Stimulated activated effector memory CD8-positive, alpha-beta T cell treated with anti-CD3 and anti-CD28 coated beads, Interleukin-12 subunit alpha, Interleukin-12 subunit beta, amount 100 ng/mL, for 72 hours (primary cell): ENCODE measurements around the gene DIP2A.

Experiments
- ATAC-seq: fragments of 150-1000 bp; cut with Tn5 transposase; 2 replicates; pipeline ENCODE4 v1.10.0; 2021
- DNase-seq, 2 donors: peaks; one replicate each; pipeline ENCODE4 v3.0.0; 2021 to 2022; ENCODE audit warnings: low spot score in 2 of 2
- H3K27ac Mint-ChIP-seq: one replicate; pipeline ENCODE4 v1.8.0; 2022; ENCODE audit warnings: mild to moderate bottlenecking, mixed read lengths
- H3K36me3 Mint-ChIP-seq: one replicate; pipeline ENCODE4 v1.8.0; 2022; ENCODE audit warnings: mild to moderate bottlenecking, mixed read lengths
- H3K4me1 Mint-ChIP-seq: one replicate; pipeline ENCODE4 v1.8.0; 2022; ENCODE audit warnings: mixed read lengths
- H3K4me3 Mint-ChIP-seq: one replicate; pipeline ENCODE4 v1.8.0; 2022; ENCODE audit warnings: mild to moderate bottlenecking, mixed read lengths
- H3K9me3 Mint-ChIP-seq: one replicate; pipeline ENCODE4 v1.8.0; 2022; ENCODE audit warnings: mixed read lengths

DIP2A gene

DNA sequence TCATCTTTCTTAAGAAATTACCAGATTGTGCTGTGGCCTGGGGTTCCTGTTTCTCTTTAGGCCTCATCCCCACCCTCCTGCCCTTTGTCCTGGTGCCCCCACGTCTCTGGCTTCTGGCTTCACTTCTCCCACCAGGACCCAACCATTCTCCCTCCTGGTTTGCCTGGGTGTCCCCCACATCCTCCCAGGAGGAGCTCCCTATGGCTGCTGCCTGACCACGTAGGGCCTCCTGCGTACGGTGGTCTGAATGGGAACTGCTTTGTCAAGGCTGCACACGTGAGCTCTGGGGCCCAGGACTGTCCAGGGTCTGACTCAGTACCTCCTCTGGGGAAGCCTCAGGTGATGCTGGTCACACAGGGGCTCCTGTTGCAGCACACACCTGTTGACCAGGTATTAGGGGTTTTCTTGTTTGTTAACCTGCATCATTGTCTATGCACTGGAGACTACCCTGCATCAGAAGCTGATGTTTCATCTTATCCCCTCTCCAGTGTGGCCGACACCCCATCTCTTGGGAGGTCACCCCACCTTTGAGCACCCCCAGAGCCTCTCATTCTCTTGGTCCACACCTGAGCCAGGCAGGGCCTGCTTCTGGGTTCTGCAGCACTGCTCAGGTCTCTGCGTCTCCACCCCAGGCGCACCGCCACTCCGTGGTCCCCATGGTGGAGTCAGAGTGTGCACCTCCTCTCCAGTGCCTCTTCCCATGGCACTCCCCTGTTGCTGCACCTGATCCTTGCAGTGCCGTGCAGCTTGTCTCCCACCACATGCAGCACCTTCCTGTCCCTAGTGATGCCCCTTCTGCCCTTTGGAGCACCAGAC, 80.4 kb downstream of the DIP2A start:
- DNase-seq (no peak), ATAC-seq (no peak)
- Mint-ChIP-seq H3K4me1 (peaks cover 54% of the 10 kb centered on the region), H3K36me3 (peaks cover 68% of the 10 kb centered on the region), H3K27ac (peak overlapping the region; percentile 85), H3K9me3 (no peaks in the 10 kb centered on the region), H3K4me3 (no peak overlapping the region)

DNA sequence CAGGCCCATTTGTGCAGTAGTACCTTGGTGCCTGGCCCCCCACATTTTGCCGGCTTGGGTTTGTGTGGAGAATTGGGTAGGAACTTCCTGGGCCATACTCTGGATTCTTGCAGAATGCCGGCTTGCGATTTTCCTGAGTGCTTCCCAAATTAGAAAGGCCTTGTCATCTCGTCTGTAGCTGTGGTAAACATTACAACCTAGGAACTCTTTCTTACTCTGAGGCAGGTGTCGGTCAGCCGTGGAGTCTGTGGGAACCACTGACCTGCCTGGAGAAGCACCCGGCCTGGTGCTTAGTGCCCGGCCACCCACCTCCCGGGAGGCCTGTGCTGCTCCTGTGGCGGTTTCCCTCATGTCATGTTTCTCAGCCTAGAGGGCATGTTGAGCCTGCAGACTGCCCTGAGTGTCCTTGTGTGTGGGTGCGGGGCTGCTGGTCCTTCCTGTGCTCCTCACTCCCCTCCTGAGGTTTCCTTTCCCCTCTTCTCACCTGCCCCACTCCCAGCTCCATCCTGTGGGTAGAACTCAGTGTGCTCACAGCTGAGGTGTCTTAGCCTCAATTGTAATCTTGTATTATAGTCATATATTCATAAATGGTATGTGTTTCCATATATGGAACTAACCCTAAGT, 81.5 kb downstream of the DIP2A start:
- Mint-ChIP-seq H3K36me3 (peaks cover 71% of the 10 kb centered on the region), H3K27ac (peak overlapping the region; percentile 85), H3K4me3 (no peak overlapping the region), H3K4me1 (peaks cover 65% of the 10 kb centered on the region), H3K9me3 (no peaks in the 10 kb centered on the region)
- peak; percentile 66 for ATAC-seq
- DNase-seq: no peak

DNA sequence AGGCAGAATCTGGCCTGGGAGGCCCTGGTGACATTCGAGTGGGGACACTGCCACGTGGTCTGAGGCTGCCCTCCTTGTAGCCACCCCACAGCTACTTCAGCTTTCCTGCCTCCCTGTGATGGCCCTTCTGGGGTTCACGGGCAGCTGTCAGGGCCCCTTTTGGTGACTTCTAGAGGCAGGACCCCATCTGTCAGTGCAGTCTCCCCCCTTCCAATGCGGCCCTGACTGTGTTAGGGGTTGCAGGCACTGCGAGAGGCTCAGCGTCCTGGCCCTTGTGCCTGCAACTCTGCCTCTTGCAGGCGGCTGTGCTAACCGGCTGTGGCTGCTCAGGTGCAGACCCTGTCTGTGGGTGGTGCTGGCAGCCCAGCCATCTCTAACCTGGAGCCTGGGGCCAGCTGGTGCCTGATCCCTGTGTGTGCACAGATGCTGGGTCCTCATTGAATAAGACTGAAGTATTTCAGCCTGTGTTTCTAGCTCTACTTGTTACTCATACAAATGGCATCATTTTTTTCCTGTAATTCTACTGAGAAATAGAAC, 84.0 kb downstream of the DIP2A start:
- DNase-seq (no peak), ATAC-seq (no peak)
- Mint-ChIP-seq H3K4me1 (peaks cover 52% of the 10 kb centered on the region), H3K9me3 (no peaks in the 10 kb centered on the region), H3K27ac (no peak overlapping the region), H3K36me3 (peaks cover 76% of the 10 kb centered on the region), H3K4me3 (no peak overlapping the region)

DNA sequence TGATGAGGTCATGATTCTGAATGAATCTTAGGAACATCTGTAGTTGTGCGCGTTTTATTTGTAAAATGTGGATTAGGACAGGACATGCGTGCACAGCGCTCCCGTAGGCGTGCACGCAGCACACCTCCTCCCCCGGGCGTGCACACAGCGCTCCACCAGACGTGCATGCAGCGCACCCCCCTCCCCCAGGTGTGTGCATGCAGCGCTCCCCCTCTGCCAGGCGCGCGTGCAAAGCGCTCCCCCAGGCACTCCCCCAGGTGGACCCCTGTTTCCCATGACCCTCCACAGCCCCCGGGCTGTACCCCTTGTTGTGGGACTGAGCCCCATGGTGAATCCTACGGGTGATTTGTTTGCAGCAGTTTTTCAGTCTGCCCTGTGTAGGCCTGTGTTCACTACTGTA, 84.6 kb downstream of the DIP2A start:
- Mint-ChIP-seq H3K27ac (peak overlapping the region; percentile 74), H3K4me3 (no peak overlapping the region), H3K4me1 (peaks cover 52% of the 10 kb centered on the region), H3K36me3 (peaks cover 78% of the 10 kb centered on the region), H3K9me3 (no peaks in the 10 kb centered on the region)
- no peak for DNase-seq
- ATAC-seq: no peak

DNA sequence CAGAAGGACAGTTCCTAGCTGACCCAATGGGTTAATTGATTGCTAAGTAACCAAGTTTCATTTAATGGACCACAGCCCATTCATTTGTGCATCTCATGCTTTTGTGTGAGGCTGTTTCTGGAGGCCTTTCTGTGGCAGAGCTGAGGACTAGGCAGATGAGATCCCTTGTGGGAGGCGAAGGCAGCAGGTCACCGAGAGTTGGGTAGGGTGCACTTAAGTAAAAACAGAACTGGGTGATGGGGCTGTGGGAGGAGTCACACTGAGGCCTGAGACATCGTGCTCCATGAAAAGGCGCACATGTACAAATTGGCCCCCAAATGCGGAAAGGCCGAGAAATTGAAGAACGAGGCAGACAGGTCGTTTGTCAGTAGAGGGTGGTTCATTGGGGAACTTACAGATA, 85.3 kb downstream of the DIP2A start:
- H3K9me3 Mint-ChIP-seq: no peaks in the 10 kb centered on the region
- ATAC-seq (no peak), DNase-seq (no peak)
- peaks cover 78% of the 10 kb centered on the region for H3K36me3 Mint-ChIP-seq
- H3K4me1 Mint-ChIP-seq: peaks cover 55% of the 10 kb centered on the region
- no peak overlapping the region for H3K4me3 Mint-ChIP-seq
- H3K27ac Mint-ChIP-seq: peak overlapping the region; percentile 74

DNA sequence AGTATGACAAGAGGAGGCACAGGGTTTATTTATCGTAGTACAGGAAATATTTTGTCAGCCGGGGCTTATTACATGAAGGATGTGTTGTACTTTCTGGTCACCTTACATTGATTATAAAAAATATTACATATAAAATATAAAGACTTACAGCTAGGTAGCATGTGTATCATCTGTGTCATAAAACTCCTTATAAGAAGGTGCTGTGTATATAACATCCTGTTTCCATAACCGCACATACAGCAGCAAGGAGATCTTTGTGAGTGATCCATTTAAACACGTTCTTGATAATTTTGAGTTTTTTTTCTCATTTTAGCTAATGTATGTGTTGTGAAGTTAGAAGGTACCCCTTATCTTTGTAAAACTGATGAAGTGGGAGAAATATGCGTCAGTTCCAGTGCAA, 86.1 kb downstream of the DIP2A start:
- H3K27ac Mint-ChIP-seq: peak overlapping the region; percentile 70
- DNase-seq: no peak
- H3K9me3 Mint-ChIP-seq: no peaks in the 10 kb centered on the region
- peaks cover 49% of the 10 kb centered on the region for H3K4me1 Mint-ChIP-seq
- H3K36me3 Mint-ChIP-seq: peaks cover 72% of the 10 kb centered on the region
- H3K4me3 Mint-ChIP-seq: no peak overlapping the region
- ATAC-seq: no peak

DNA sequence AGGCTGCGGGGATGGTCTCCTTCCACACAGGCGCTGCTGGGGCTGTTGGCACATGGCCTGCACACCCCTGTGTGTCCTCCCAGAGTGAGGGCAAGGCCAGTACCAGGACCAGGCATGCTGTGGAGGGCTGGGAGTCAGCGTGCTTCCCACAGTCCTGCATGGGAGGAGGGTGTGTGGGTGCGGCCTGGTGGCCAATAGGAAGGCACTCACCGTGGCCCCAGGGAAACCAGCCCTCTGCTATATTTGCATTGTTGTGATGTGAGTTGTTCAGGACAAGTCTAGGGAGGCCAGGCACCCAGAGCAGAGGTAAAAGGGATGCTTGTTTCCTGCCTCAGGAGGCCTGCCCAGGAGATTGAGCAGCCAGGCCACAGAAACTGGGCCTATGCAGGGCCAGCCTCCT, 86.7 kb downstream of the DIP2A start:
- Mint-ChIP-seq H3K36me3 (peaks cover 72% of the 10 kb centered on the region), H3K4me3 (no peak overlapping the region), H3K4me1 (peaks cover 49% of the 10 kb centered on the region), H3K27ac (peak overlapping the region; percentile 70), H3K9me3 (no peaks in the 10 kb centered on the region)
- ATAC-seq (no peak), DNase-seq (no peak)

DNA sequence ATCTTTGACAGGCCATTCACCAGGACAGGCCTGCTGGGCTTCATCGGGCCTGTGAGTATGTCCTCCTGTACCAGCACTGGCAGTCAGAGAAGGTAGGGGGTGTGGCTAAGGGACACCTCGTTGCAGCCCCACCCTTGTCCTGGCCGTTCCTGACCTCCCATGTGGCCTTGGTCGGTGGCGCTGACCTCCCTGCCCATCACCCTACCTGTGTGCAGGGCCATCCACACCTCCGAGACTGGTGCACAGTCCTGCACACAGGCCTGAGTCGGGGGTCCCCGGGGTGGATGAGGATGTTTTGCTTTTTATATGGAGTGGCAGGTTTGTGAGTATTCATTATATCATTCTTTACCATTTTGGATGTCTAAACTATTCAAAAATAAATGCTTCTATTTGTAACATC, 87.2 kb downstream of the DIP2A start:
- Mint-ChIP-seq H3K4me3 (no peak overlapping the region), H3K9me3 (no peaks in the 10 kb centered on the region), H3K27ac (no peak overlapping the region), H3K4me1 (peaks cover 51% of the 10 kb centered on the region), H3K36me3 (peaks cover 67% of the 10 kb centered on the region)
- DNase-seq (no peak), ATAC-seq (no peak)

DNA sequence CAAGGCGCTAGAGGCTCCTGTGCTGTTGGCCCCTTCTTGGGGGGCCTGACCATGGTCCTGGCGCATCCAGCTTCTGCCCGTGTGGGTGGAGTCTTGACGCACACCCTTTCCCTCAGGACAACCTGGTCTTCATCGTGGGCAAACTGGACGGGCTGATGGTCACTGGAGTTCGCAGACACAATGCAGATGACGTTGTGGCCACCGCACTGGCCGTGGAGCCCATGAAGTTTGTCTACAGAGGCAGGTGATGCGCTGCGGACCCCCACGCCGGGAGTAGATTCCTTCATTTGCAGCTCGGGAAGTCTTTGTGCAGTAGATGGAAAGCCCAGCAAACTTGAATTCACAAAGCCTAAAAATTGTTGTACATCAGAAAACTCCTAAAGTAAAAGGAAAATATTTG, 88.1 kb downstream of the DIP2A start:
- DNase-seq (no peak), ATAC-seq (no peak)
- no peaks in the 10 kb centered on the region for H3K9me3 Mint-ChIP-seq
- H3K4me1 Mint-ChIP-seq: peaks cover 60% of the 10 kb centered on the region
- H3K27ac Mint-ChIP-seq: peak overlapping the region; percentile 63
- no peak overlapping the region for H3K4me3 Mint-ChIP-seq
- peaks cover 58% of the 10 kb centered on the region for H3K36me3 Mint-ChIP-seq

DNA sequence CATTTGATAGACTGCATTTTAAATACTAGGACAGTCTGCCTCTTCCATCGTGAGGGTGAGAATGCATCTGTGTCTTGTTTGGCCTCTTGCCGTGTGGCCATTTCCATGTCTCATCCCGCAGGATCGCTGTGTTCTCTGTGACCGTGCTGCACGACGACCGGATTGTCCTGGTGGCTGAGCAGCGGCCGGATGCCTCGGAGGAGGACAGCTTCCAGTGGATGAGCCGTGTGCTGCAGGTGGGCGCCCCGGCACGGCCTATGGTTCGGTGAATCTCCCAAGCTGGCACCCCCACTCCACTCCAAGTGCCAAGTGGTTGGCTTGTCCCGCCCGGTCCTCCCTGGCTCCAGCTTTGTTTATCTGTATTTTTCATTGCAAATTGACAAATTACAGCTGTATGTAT, 91.0 kb downstream of the DIP2A start:
- Mint-ChIP-seq H3K9me3 (no peaks in the 10 kb centered on the region), H3K4me1 (peaks cover 65% of the 10 kb centered on the region), H3K27ac (peak overlapping the region; percentile 79), H3K4me3 (no peak overlapping the region), H3K36me3 (peaks cover 37% of the 10 kb centered on the region)
- DNase-seq (no peak), ATAC-seq (no peak)

DNA sequence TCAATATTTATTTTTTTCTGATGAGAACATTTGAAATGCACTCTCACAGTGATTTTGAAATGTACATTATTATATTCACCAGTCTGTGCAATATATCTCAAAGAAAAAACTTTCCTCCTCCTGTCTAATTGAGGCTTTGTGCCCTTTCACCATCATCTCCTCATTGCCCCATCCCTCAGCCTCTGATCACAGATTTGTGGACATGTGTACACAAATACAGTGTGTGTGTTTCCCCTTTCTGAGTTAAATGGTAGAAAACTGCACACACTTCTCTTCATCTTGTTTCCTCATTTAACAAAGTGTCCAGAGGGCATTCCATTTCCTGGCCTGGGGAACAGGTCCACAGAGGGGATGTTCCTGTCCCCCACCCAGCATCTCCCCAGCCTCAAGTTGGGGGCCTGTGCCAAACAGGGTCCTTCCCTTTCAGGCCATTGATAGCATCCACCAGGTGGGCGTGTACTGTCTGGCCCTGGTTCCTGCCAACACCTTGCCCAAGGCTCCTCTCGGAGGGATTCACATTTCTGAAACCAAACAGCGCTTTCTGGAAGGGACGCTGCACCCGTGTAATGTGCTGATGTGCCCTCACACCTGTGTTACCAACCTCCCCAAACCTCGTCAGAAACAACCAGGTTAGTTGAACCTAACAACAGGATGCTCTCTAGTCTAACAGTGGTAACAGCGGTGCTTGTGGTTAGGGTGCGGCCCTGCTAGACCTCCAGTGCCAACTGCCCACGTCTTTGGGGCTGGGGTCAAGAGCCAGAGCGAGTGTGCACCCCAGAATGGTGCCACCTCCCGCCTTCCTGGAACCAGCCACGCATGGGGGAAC, 91.6 kb downstream of the DIP2A start:
- Mint-ChIP-seq H3K9me3 (no peaks in the 10 kb centered on the region), H3K27ac (peak overlapping the region; percentile 79), H3K4me1 (peaks cover 58% of the 10 kb centered on the region), H3K4me3 (peak overlapping the region; percentile 67), H3K36me3 (peaks cover 30% of the 10 kb centered on the region)
- peak; percentile 49 for ATAC-seq
- peak in 1 of 2 donors; percentile 48 for DNase-seq

DNA sequence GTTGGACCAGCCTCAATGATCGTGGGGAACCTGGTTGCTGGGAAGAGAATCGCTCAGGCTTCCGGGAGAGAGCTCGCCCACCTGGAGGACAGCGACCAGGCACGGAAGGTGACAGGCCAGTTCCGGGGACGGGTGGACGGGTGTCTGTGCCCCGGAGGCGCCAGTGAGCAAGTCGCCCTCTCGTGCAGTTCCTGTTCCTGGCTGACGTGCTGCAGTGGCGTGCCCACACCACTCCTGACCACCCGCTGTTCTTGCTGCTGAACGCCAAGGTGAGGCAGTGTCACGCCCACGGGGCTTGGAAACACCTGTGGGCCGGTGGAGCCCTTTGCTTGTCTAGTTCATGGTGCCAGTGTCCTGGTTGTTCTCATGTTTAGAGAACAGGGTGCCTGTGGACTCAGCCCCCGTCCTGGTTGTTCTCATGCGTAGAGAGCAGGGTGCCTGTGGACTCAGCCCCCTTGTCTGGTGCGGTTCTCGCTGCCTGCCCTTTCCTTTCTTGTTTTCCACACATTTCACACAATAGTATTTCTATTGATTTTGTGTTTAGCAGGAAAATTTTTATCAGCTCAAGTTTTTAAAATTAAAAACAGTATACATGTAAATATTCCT, 93.0 kb downstream of the DIP2A start:
- no peaks in the 10 kb centered on the region for H3K9me3 Mint-ChIP-seq
- H3K27ac Mint-ChIP-seq: peak overlapping the region; percentile 79
- H3K36me3 Mint-ChIP-seq: peaks cover 29% of the 10 kb centered on the region
- ATAC-seq (peak; percentile 86), DNase-seq (peak; percentile 22 to 52)
- peak overlapping the region; percentile 67 for H3K4me3 Mint-ChIP-seq
- H3K4me1 Mint-ChIP-seq: peaks cover 61% of the 10 kb centered on the region

DNA sequence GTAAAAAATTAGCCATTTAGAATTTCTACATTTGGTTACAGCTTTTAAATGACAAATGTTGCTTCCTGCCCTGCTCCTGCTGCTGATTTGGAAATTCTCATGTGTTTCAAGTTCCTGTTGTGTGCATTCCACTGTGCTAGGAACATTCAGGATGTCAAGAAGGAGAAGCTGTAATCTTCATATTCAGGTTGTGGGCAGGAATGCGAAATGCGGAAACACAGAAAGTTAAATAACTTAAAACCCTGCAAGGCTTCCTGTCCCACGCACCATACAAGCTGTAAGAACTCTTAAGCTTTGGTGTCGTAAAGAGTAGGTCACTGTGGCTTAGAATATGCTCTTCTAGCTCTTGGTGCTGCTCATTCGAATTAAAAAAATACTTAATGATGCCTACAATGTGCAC, 93.6 kb downstream of the DIP2A start:
- peak overlapping the region; percentile 67 for H3K4me3 Mint-ChIP-seq
- ATAC-seq: no peak
- peaks cover 28% of the 10 kb centered on the region for H3K36me3 Mint-ChIP-seq
- peak overlapping the region; percentile 79 for H3K27ac Mint-ChIP-seq
- DNase-seq: no peak
- peaks cover 61% of the 10 kb centered on the region for H3K4me1 Mint-ChIP-seq
- H3K9me3 Mint-ChIP-seq: no peaks in the 10 kb centered on the region

DNA sequence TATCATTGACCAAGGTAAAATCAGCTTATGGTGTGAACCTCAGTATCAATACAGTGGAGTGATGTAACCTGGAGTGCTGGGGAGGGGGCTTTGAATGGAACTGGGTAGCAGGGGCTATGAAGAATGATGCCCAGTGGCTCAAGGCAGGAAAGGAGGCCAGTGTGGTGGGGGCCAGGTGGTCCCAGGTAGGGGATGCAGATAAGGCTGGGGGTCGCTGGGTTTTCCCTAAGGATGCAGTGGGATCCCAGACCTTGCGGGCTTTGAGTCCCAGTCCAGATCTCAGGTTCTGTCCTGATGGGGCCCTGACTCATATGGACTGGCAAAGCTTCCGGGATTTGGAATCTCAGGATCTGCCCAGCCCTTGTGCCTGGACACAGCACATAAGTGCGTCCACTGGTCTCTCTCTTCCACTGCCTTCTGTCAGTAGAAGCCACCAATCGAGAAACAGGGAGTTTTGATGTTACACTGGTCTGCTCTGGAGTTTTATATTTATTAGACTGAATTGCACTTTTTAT, 94.2 kb downstream of the DIP2A start:
- peak in 1 of 2 donors; percentile 38 for DNase-seq
- Mint-ChIP-seq H3K27ac (peak overlapping the region; percentile 79), H3K9me3 (no peaks in the 10 kb centered on the region), H3K4me3 (peak overlapping the region; percentile 67), H3K4me1 (peaks cover 58% of the 10 kb centered on the region), H3K36me3 (peaks cover 21% of the 10 kb centered on the region)
- ATAC-seq: no peak

DNA sequence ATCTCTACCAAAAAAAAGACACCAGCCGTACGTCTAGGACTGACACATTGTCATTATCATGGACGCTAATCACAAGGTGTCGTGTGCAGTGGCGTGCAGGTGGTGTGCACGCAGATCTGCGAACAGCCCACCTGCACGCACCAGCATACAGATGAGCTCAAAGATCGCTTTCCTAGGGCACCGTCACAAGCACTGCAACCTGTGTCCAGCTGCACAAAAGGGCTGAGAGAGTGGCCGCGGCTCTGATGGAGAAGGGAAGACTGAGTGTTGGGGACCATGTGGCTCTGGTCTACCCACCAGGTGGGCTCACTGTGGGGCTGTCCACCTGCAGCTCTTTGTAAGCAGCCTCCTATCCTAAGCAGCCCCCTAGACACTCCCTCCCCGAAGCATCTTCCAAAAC, 95.3 kb downstream of the DIP2A start:
- no peak overlapping the region for H3K4me3 Mint-ChIP-seq
- DNase-seq (peak in 1 of 2 donors; percentile 41), ATAC-seq (no peak)
- peaks cover 48% of the 10 kb centered on the region for H3K4me1 Mint-ChIP-seq
- H3K36me3 Mint-ChIP-seq: peaks cover 21% of the 10 kb centered on the region
- peak overlapping the region; percentile 54 for H3K27ac Mint-ChIP-seq
- H3K9me3 Mint-ChIP-seq: no peaks in the 10 kb centered on the region
